ENCODE measurements around the gene SFTPD.
"Not testable (repeated sequence)": the region's sequence is repeated elsewhere in the genome, so short reads cannot be mapped to it uniquely, and the experiment has no call there.

Gene SFTPD

GRCh38 chr10:79948976-79949722 is at the start of gene SFTPD:
Gene SFTPD, minus strand, starts transcription at chr10:79949105. Its CDS starts 2,446 bp downstream, at chr10:79946659.
- H3K4me3 ChIP-seq (ENCODE audit: low read depth, low read length) = no peak within 1 kb of the TSS
- TF ChIP-seq CTCF (IDR thresholded peaks at IDR 0.05; ENCODE audit: low read depth, low read length, missing control alignments) = no peak
- DNase-seq (ENCODE audit: low read depth) = no peak

- H3K4me3 ChIP-seq (ENCODE audit: low read depth, low read length) = no peak overlapping the region
- DNase-seq (ENCODE audit: low read depth) = no peak
- TF ChIP-seq CTCF (IDR thresholded peaks at IDR 0.05; ENCODE audit: low read depth, low read length, missing control alignments) = no peak
Observed at GRCh38 chr10:79995979-79996634, 47.2 kb upstream of the SFTPD start.

- no peak overlapping the region for H3K4me3 ChIP-seq (ENCODE audit: low read depth, low read length)
- DNase-seq (ENCODE audit: low read depth) = no peak
- no peak for TF ChIP-seq CTCF (IDR thresholded peaks at IDR 0.05; ENCODE audit: low read depth, low read length, missing control alignments)
Observed at GRCh38 chr10:79994556-79994955, 45.7 kb upstream of the SFTPD start.

- H3K4me3 ChIP-seq (ENCODE audit: low read depth, low read length); DNase-seq (ENCODE audit: low read depth): not testable (repeated sequence)
Observed at GRCh38 chr10:79988199-79988598, 39.3 kb upstream of the SFTPD start.

GRCh38 chr10:79986661-79987060 is 37.8 kb upstream of the SFTPD start:
- H3K4me3 ChIP-seq (ENCODE audit: low read depth, low read length); DNase-seq (ENCODE audit: low read depth): not testable (repeated sequence)

GRCh38 chr10:79985481-79986072 is 36.7 kb upstream of the SFTPD start:
- no peak for DNase-seq (ENCODE audit: low read depth)
- TF ChIP-seq CTCF (IDR thresholded peaks at IDR 0.05; ENCODE audit: low read depth, low read length, missing control alignments) = no peak
- no peak overlapping the region for H3K4me3 ChIP-seq (ENCODE audit: low read depth, low read length)

- no peak overlapping the region for H3K4me3 ChIP-seq (ENCODE audit: low read depth, low read length)
- no peak for TF ChIP-seq CTCF (IDR thresholded peaks at IDR 0.05; ENCODE audit: low read depth, low read length, missing control alignments)
- no peak for DNase-seq (ENCODE audit: low read depth)
Observed at GRCh38 chr10:79984851-79985250, 35.9 kb upstream of the SFTPD start.
